Effector memory CD4-positive, alpha-beta T cell (primary cell): ENCODE measurements around the gene TRAF4.
"Not testable (repeated sequence)": the region's sequence is repeated elsewhere in the genome, so short reads cannot be mapped to it uniquely, and the experiment has no call there.

Experiments used
- DNase-seq, 3 donors: peaks; one replicate each; pipeline ENCODE4 v3.0.0-alpha.2; 2020
- H3K27ac ChIP-seq: 2 replicates; pipeline ENCODE4 v1.7.0; 2013; ENCODE audit warnings: mild to moderate bottlenecking, low read length, moderate library complexity; ENCODE audit not compliant: insufficient read depth, poor library complexity, severe bottlenecking
- H3K27me3 ChIP-seq: replicated peaks from 2 replicates; pipeline ENCODE4 v1.7.0; 2013; ENCODE audit warnings: mild to moderate bottlenecking, low read length; ENCODE audit not compliant: insufficient read depth, control insufficient read depth, poor library complexity, severe bottlenecking
- H3K36me3 ChIP-seq: 2 replicates; pipeline ENCODE4 v1.7.0; 2013; ENCODE audit warnings: mild to moderate bottlenecking, low read length, moderate library complexity; ENCODE audit not compliant: control insufficient read depth, insufficient read depth
- H3K4me1 ChIP-seq: 2 replicates; pipeline ENCODE4 v1.7.0; 2013; ENCODE audit warnings: low read length, mild to moderate bottlenecking; ENCODE audit not compliant: control insufficient read depth, insufficient read depth, poor library complexity, severe bottlenecking
- H3K4me3 ChIP-seq: 2 replicates; pipeline ENCODE4 v1.7.0; 2013; ENCODE audit warnings: low read length, low read depth, mild to moderate bottlenecking; ENCODE audit not compliant: insufficient read depth, poor library complexity, severe bottlenecking
- H3K9me3 ChIP-seq: 2 replicates; pipeline ENCODE4 v1.7.0; 2013; ENCODE audit warnings: mild to moderate bottlenecking, low read length, moderate library complexity; ENCODE audit not compliant: control insufficient read depth

The TRAF4 gene

DNA sequence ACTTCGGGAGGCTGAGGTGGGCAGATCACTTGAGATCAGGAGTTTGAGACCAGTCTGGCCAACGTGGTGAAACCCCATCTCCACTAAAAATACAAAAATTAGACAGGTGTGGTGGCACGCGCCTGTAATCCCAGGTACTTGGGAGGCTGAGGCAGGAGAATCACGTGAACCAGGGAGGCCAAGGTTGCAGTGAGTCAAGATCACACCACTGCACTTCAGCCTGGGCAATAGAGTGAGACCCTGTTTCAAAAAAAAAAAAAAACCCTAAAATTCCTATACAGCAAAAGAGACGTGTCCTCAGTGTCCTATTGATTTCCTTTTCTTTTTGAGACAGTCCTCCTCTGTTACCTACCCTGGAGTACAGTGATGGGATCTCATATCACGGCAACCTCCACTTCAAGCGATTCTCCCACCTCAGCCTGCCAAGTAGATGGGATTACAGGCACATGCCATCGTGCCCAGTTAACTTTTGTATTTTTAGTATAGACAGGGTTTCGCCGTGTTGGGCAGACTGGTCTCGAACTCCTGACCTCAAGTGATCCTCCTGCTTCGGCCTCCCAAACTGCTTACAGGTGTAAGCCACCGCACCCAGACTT is 51.1 kb downstream of the TRAF4 start:
- not testable (repeated sequence) for H3K27ac ChIP-seq, H3K36me3 ChIP-seq, H3K4me3 ChIP-seq, DNase-seq, H3K9me3 ChIP-seq, H3K27me3 ChIP-seq, H3K4me1 ChIP-seq

- no peak overlapping the region for H3K4me3 ChIP-seq
- no peaks in the 10 kb centered on the region for H3K9me3 ChIP-seq
- H3K27ac ChIP-seq = no peak overlapping the region
- no peaks in the 10 kb centered on the region for H3K27me3 ChIP-seq
- no peaks in the 10 kb centered on the region for H3K36me3 ChIP-seq
- DNase-seq = no peak
- no peaks in the 10 kb centered on the region for H3K4me1 ChIP-seq
Observed at GRCh38 chr17:28796062-28796461, 52.3 kb downstream of the TRAF4 start.
